GM10266 (cell line): ENCODE data around the gene LUC7L.

Source experiments
- DNase-seq: peaks from one replicate; pipeline ENCODE4 v3.0.0; 2012; ENCODE audit errors: extremely low spot score
- TF ChIP-seq, protein P1 (sequence below): IDR thresholded peaks from 2 replicates; pipeline ENCODE4 v1.5.1; 2012; ENCODE audit warnings: mild to moderate bottlenecking, low read depth; ENCODE audit not compliant: control insufficient read depth, insufficient read depth; ENCODE audit errors: missing control alignments

The LUC7L gene

GRCh38 chr16:265711-266110 lies 36.5 kb upstream of the LUC7L start:
- no peak for DNase-seq
- TF ChIP-seq, protein P1, sequence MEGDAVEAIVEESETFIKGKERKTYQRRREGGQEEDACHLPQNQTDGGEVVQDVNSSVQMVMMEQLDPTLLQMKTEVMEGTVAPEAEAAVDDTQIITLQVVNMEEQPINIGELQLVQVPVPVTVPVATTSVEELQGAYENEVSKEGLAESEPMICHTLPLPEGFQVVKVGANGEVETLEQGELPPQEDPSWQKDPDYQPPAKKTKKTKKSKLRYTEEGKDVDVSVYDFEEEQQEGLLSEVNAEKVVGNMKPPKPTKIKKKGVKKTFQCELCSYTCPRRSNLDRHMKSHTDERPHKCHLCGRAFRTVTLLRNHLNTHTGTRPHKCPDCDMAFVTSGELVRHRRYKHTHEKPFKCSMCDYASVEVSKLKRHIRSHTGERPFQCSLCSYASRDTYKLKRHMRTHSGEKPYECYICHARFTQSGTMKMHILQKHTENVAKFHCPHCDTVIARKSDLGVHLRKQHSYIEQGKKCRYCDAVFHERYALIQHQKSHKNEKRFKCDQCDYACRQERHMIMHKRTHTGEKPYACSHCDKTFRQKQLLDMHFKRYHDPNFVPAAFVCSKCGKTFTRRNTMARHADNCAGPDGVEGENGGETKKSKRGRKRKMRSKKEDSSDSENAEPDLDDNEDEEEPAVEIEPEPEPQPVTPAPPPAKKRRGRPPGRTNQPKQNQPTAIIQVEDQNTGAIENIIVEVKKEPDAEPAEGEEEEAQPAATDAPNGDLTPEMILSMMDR = no peak

- TF ChIP-seq, protein P1 = no peak
- DNase-seq = no peak
These were observed 35.8 kb upstream of the LUC7L start for GRCh38 chr16:265002-265529.

DNA sequence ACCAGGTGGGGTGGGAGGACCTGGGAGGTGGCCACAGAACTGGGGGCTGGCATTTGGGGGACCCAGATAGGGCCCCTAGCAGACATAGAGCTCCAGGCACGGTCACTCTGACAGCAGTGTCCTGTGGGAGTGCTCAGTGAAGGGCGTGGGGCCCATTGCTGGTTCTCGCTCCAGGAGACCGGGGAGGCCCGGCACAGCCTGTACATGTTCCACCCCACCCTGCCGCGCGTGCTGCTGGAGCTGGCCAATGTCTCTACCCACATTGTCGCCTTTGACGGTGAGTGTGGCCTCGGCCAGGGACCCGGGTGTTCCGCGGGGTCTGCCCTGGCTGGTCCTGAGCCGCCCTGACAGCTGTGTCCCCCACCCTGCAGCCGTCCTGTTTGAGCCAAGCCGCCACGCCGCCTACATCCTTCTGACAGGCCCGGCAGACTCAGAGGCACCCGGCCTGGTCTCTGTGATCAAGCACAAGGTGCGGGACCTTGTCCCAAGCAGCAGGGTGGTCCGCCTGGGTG lies 35.2 kb upstream of the LUC7L start:
- no peak for DNase-seq

GRCh38 chr16:263944-264343 lies 34.7 kb upstream of the LUC7L start:
- TF ChIP-seq, protein P1 = no peak
- no peak for DNase-seq

More for the DNA sequence above, 35.2 kb upstream of the LUC7L start:
- TF ChIP-seq, protein P1 = no peak

DNA sequence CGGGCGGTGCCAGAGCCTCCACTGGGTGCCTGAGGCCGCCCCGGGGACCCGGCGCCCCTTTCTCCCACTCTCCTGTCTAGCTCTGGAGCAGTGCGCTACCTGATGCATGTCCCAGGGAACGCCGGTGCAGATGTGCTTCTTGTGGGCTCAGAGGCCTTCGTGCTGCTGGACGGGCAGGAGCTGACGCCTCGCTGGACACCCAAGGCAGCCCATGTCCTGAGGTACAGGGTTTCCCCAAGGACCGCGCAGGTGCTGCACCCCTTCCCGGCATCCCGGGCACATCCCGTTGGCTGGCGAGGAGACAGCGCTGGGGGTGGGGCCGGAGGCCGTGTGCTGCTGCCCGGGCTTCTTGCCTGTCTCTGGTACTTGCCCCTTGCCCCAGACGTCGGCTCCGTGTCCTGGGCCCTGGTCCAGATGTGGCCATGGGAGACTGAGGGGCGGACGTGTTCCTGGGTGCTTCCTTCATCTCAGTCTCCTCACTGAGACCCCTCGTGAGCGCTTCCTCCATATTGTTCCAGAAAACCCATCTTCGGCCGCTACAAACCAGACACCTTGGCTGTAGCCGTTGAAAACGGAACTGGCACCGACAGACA lies 34.0 kb upstream of the LUC7L start:
- TF ChIP-seq, protein P1 = no peak
- DNase-seq = no peak

- TF ChIP-seq, protein P1 = no peak
- no peak for DNase-seq
These were observed 33.0 kb upstream of the LUC7L start for GRCh38 chr16:262121-262745.
